Cardiac fibroblast (primary cell): Measurements from ENCODE around the gene REELD1.

Experiments
- DNase-seq, 2 donors: peaks; one replicate each; pipeline versions ENCODE4 v3.0.0 to v3.0.0-alpha.2; 2010; ENCODE audit warnings: low read depth in 2 of 2
- H3K4me3 ChIP-seq, 2 donors: replicated peaks in 1 of 2; 1 replicate in 1 of 2; 2 replicates in 1 of 2; pipeline ENCODE4 v1.5.1; 2011; ENCODE audit warnings: low read depth in 2 of 2, low read length in 2 of 2, mild to moderate bottlenecking in 2 of 2, moderate library complexity in 1 of 2
- TF ChIP-seq, protein P1 (sequence below): IDR thresholded peaks from one replicate; pipeline ENCODE4 v1.5.1; 2011; ENCODE audit warnings: low read depth, mild to moderate bottlenecking, low read length, inconsistent platforms

REELD1 gene

DNA sequence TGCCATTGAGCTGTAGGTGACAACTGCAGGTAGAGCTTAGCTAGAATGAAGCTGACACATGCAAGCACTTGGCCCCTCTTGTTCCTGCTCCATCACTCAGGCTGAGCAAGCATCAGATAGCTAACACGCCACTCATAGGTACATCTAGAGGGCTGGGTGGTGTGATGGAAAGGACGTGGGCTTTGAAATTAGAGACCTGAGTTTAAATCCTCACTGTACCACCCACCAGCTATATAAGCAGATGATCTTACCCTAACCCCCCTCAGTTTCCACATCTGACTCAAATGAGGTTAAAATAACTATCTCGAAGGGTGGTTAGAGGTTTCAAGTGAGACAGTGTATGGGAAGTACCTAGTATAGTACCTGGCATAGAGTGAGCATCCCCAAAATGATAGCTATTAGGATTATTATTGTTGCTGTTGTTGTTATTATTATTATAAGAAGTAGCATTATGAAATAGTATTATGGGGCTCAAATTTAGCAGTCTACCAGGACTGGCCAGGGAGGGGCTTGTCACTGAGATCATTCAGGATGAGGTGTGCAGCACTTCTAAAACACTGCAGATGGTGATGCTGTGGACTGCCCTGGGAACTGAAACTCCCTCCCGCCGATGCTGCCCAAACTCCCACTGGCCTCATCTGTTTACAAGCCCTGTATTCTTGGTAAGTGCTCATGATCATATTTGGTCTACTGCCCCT is 59.0 kb downstream of the REELD1 start:
- H3K4me3 ChIP-seq: no peak overlapping the region
- TF ChIP-seq, protein P1, sequence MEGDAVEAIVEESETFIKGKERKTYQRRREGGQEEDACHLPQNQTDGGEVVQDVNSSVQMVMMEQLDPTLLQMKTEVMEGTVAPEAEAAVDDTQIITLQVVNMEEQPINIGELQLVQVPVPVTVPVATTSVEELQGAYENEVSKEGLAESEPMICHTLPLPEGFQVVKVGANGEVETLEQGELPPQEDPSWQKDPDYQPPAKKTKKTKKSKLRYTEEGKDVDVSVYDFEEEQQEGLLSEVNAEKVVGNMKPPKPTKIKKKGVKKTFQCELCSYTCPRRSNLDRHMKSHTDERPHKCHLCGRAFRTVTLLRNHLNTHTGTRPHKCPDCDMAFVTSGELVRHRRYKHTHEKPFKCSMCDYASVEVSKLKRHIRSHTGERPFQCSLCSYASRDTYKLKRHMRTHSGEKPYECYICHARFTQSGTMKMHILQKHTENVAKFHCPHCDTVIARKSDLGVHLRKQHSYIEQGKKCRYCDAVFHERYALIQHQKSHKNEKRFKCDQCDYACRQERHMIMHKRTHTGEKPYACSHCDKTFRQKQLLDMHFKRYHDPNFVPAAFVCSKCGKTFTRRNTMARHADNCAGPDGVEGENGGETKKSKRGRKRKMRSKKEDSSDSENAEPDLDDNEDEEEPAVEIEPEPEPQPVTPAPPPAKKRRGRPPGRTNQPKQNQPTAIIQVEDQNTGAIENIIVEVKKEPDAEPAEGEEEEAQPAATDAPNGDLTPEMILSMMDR: no peak
- no peak for DNase-seq

DNA sequence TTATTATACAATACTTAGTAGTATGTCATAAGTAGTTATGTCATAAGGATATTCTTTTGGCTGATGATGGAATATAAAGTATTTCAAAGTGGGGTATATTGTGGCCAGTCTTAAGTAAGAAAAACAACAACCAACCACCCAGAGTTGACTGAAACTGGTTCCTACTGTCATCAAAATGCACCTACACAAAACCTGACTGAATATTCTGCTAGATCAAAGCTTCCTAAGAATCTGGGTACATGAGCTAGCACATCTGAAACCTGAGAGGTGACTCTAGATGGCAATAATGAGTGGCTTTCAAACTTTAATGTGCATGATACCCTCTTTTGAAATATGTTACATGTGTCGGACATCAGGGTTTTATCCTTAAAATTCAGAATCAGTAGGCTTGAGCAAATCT is 60.4 kb downstream of the REELD1 start:
- TF ChIP-seq, protein P1: no peak
- DNase-seq: no peak
- no peak overlapping the region for H3K4me3 ChIP-seq

DNA sequence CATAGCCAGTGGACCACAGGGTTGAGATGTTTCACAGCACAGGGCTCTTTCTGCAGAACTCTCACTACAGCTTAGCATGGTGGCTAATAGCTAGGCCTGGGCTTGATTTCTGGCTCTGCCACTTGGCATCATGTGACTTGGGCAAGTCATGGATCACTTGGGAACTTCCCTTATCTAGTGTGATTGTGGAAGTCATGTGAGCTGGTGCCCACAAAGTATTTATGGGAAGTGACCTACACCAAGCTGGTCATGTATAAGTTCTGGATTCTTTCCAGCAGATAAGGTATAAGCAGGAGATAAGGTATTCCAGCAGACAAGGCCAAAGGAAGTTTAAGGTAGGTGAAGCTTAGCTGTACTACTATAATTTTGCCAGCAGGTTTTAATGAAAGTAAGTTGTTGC is 61.0 kb downstream of the REELD1 start:
- TF ChIP-seq, protein P1: no peak
- H3K4me3 ChIP-seq: no peak overlapping the region
- no peak for DNase-seq

DNA sequence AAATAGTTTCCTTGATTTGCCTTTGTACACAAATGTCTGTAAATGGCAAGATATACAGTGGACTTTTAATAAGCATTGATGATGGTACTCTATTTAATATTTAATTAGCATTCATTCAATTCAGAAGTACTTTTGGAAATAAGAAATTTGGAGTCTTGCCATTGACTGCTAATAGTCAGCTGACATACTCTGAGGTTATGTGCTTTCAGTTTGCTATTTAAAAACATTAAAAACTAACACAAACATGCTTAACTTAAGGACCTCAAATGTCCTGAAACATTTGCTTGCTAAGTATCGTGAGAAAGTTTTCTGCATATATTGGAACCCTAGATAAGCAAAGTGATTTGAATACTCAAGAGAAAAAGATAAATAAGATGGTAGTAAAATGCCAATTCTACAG is 64.6 kb downstream of the REELD1 start:
- no peak overlapping the region for H3K4me3 ChIP-seq
- TF ChIP-seq, protein P1: no peak
- peak in 1 of 2 donors; percentile 10 for DNase-seq
